Keratinocyte (primary cell): ENCODE measurements around the gene DOP1A. TPM values are rescaled to one million over a fixed set of nuclear protein-coding genes. Genes with fewer than 3 reads are reported as not detected.

Source experiments
- DNase-seq: peaks from one replicate; pipeline ENCODE4 v3.0.0-alpha.2; 2011; ENCODE audit warnings: low read depth, missing footprints, low spot score
- FAIRE-seq: peaks from 2 replicates; lab custom pipeline; 2011; peaks lifted over from hg19 to GRCh38; lab: Jason Lieb, UNC
- H2AFZ ChIP-seq: 2 replicates; pipeline ENCODE4 v1.6.0; 2012; ENCODE audit warnings: low read length, control low read depth, inconsistent platforms; ENCODE audit not compliant: control insufficient read depth
- H3K27ac ChIP-seq: 2 replicates; pipeline ENCODE4 v1.5.1; 2011; ENCODE audit warnings: low read length; ENCODE audit not compliant: control insufficient read depth, insufficient read depth
- H3K27me3 ChIP-seq: 3 replicates; pipeline ENCODE4 v1.6.0; 2011; ENCODE audit warnings: low read length; ENCODE audit not compliant: control insufficient read depth, insufficient read depth; ENCODE audit errors: extremely low read depth
- H3K36me3 ChIP-seq, 2 experiments: 2 replicates in 1 of 2; 3 replicates in 1 of 2; pipeline ENCODE4 v1.5.1; 2011; ENCODE audit warnings: low read length in 2 of 2, mild to moderate bottlenecking in 1 of 2; ENCODE audit not compliant: control insufficient read depth in 2 of 2, insufficient read depth in 2 of 2; ENCODE audit errors: extremely low read depth in 1 of 2
- H3K4me1 ChIP-seq: 3 replicates; pipeline ENCODE4 v1.5.1; 2011; ENCODE audit warnings: low read length; ENCODE audit not compliant: control insufficient read depth, insufficient read depth; ENCODE audit errors: extremely low read depth
- H3K4me2 ChIP-seq: 3 replicates; pipeline ENCODE4 v1.6.0; 2011; ENCODE audit warnings: low read depth, low read length; ENCODE audit not compliant: control insufficient read depth, insufficient read depth; ENCODE audit errors: extremely low read depth
- H3K4me3 ChIP-seq, 3 experiments: fragments of 200-600 bp in 1 of 3; sonication (generic) in 1 of 3; 2 replicates in 2 of 3; 3 replicates in 1 of 3; pipeline ENCODE4 v1.5.1; 2011 to 2016; ENCODE audit warnings: low read length in 3 of 3, mild to moderate bottlenecking in 3 of 3, control low read depth in 2 of 3, inconsistent platforms in 1 of 3, low read depth in 1 of 3, mixed read lengths in 1 of 3, mixed run types in 1 of 3, moderate library complexity in 1 of 3; ENCODE audit not compliant: control insufficient read depth in 2 of 3, insufficient read depth in 2 of 3; ENCODE audit errors: extremely low read depth in 1 of 3
- H3K79me2 ChIP-seq: 2 replicates; pipeline ENCODE4 v1.6.0; 2012; ENCODE audit warnings: low read length; ENCODE audit not compliant: control insufficient read depth, insufficient read depth
- H3K9ac ChIP-seq: 3 replicates; pipeline ENCODE4 v1.6.0; 2011; ENCODE audit warnings: low read length; ENCODE audit not compliant: control insufficient read depth, insufficient read depth; ENCODE audit errors: extremely low read depth
- H3K9me1 ChIP-seq: 3 replicates; pipeline ENCODE4 v1.6.0; 2011; ENCODE audit warnings: low read length; ENCODE audit not compliant: control insufficient read depth, insufficient read depth; ENCODE audit errors: extremely low read depth
- H3K9me3 ChIP-seq: 2 replicates; pipeline ENCODE4 v1.5.1; 2012; ENCODE audit warnings: low read depth, low read length; ENCODE audit not compliant: control insufficient read depth
- H4K20me1 ChIP-seq: 3 replicates; pipeline ENCODE4 v1.6.0; 2011; ENCODE audit warnings: low read length; ENCODE audit not compliant: control insufficient read depth, insufficient read depth; ENCODE audit errors: extremely low read depth
- CTCF ChIP-seq, 3 experiments: IDR thresholded peaks in 1 of 3; conservative IDR thresholded peaks in 1 of 3; optimal IDR thresholded peaks in 1 of 3; 2 replicates in 2 of 3; 3 replicates in 1 of 3; pipeline versions ENCODE3 to v1.5.1; 2011; ENCODE audit warnings: low read length in 3 of 3, mild to moderate bottlenecking in 3 of 3, moderate library complexity in 2 of 3, control low read depth in 1 of 3, inconsistent platforms in 1 of 3; ENCODE audit not compliant: insufficient read depth in 2 of 3; ENCODE audit errors: extremely low read depth in 1 of 3
- EZH2 ChIP-seq: IDR thresholded peaks from one replicate; pipeline ENCODE4 v1.6.1; 2012; ENCODE audit warnings: inconsistent platforms, mild to moderate bottlenecking, low read length, moderate library complexity
- dilution Hi-C: fragments of 300-500 bp; cut with MboI; formaldehyde crosslinking; loops from one replicate; pipeline ENCODE4 v1.7.0; 2020; ENCODE audit warnings: low sequenced_read_pairs; ENCODE audit not compliant: extremely low pct_ligation_motif_present
- polyA plus RNA-seq, 5 experiments: library from polyadenylated mRNA; depleted of rRNA in 3 of 5; stranded (reverse) in 3 of 5; stranded (forward) in 1 of 5; unstranded in 1 of 5; fragments of >200 nt; gene quantifications; 1 replicate in 1 of 5; 2 replicates in 3 of 5; 3 replicates in 1 of 5; pipeline versions ENCODE4 v1.2.1 to v1.2.3, GENCODE V29; 2011 to 2012; ENCODE audit warnings: missing spikeins in 2 of 5, low read depth in 1 of 5, low replicate concordance in 1 of 5

DOP1A gene
- polyA plus RNA-seq, 1 donor (not counting 4 experiments of a cell fraction or from before 2014, with no cell fraction given), result 14.1 TPM

GRCh38 chr6:83127976-83128375, 60.5 kb downstream of the DOP1A start:
- H3K27ac ChIP-seq, result no peak overlapping the region
- H3K4me1 ChIP-seq, result no peaks in the 10 kb centered on the region
- no peak overlapping the region for H3K4me2 ChIP-seq
- no peak overlapping the region for H2AFZ ChIP-seq
- DNase-seq, result no peak
- no peaks in the 10 kb centered on the region for H3K9me1 ChIP-seq
- no peaks in the 10 kb centered on the region for H3K27me3 ChIP-seq
- peaks cover 15 to 20% of the 10 kb centered on the region in 2 experiments for H3K36me3 ChIP-seq
- H4K20me1 ChIP-seq, result no peaks in the 10 kb centered on the region
- no peak for TF ChIP-seq EZH2
- TF ChIP-seq CTCF (optimal IDR thresholded peaks at IDR 0.05 in 1 of 3, IDR thresholded peaks at IDR 0.05 in 1 of 3, conservative IDR thresholded peaks at IDR 0.05 in 1 of 3; ENCODE audit: extremely low read depth in 1 of 3, insufficient read depth in 2 of 3, low read length in 3 of 3), result no peak
- no peak overlapping the region for H3K9ac ChIP-seq
- H3K9me3 ChIP-seq, result no peaks in the 10 kb centered on the region
- H3K79me2 ChIP-seq, result no peaks in the 10 kb centered on the region
- FAIRE-seq, result no peak
- no peak overlapping the region for H3K4me3 ChIP-seq
- dilution Hi-C loops, result no loop called here

DNA sequence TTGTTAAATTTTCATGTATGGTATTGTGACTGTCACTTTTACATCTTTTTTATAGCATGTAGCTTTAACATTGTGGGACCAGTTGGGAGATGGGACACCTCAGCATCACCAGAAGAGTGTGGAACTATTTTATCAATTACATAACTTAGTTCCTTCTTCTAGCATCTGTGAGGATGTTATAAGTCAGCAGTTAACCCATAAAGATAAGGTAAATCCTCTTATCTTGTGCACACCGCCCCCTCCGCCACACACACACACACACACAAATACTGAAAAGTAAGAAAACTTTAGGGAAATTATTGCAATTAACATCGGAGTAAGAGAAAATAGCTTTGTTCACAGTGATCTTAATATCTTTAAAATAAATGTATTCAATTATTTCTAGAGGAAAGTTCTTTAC, 64.7 kb downstream of the DOP1A start:
- no peak overlapping the region for H3K4me2 ChIP-seq
- H3K9ac ChIP-seq, result no peak overlapping the region
- dilution Hi-C loops, result no loop called here
- no peaks in the 10 kb centered on the region for H4K20me1 ChIP-seq
- FAIRE-seq (no peak), DNase-seq (no peak)
- H3K4me1 ChIP-seq, result no peaks in the 10 kb centered on the region
- no peak overlapping the region for H3K27ac ChIP-seq
- H3K9me3 ChIP-seq, result no peaks in the 10 kb centered on the region
- H3K36me3 ChIP-seq, result peaks cover 12 to 15% of the 10 kb centered on the region in 2 experiments
- TF ChIP-seq EZH2 (no peak), CTCF (optimal IDR thresholded peaks at IDR 0.05 in 1 of 3, IDR thresholded peaks at IDR 0.05 in 1 of 3, conservative IDR thresholded peaks at IDR 0.05 in 1 of 3; ENCODE audit: extremely low read depth in 1 of 3, insufficient read depth in 2 of 3, low read length in 3 of 3) (no peak)
- H2AFZ ChIP-seq, result no peak overlapping the region
- no peak overlapping the region for H3K4me3 ChIP-seq
- H3K79me2 ChIP-seq, result no peaks in the 10 kb centered on the region
- no peaks in the 10 kb centered on the region for H3K27me3 ChIP-seq
- no peaks in the 10 kb centered on the region for H3K9me1 ChIP-seq
